Heart left ventricle (tissue), 16 donors: ENCODE measurements around the gene RAMP1. TPM values are rescaled to one million over a fixed set of nuclear protein-coding genes. Genes with fewer than 3 reads are reported as not detected.
A peak's percentile ranks its signal among the peaks of the same experiment; 100 is the strongest.

Experiments
- ATAC-seq, 4 donors: fragments of 200-7000 bp; cut with Tn5 transposase; one replicate each; pipeline ENCODE4 v1.9.1; 2020 to 2022; ENCODE audit warnings: moderate library complexity in 4 of 4, mild to moderate bottlenecking in 3 of 4, moderate number of reproducible peaks in 1 of 4
- DNase-seq, 5 donors: peaks; one replicate each; pipeline ENCODE4 v3.0.0-alpha.2; 2020
- H3K27ac ChIP-seq, 12 donors: fragments of 200-600 bp; sonication (generic) in 4 of 12; one replicate each; pipeline versions ENCODE4 v1.5.0 to v1.8.0; 2016 to 2022; ENCODE audit warnings: mild to moderate bottlenecking in 2 of 12
- H3K27me3 ChIP-seq, 9 donors: fragments of 200-600 bp; sonication (generic) in 2 of 9; one replicate each; pipeline versions ENCODE4 v1.5.1 to v1.8.0; 2016 to 2022; ENCODE audit warnings: mild to moderate bottlenecking in 3 of 9
- H3K36me3 ChIP-seq, 9 donors: fragments of 200-600 bp; sonication (generic) in 2 of 9; one replicate each; pipeline versions ENCODE4 v1.5.0 to v1.8.0; 2018 to 2022; ENCODE audit warnings: mild to moderate bottlenecking in 2 of 9
- H3K4me1 ChIP-seq, 12 donors: fragments of 200-600 bp; sonication (generic) in 4 of 12; one replicate each; pipeline versions ENCODE4 v1.5.0 to v1.8.0; 2016 to 2022; ENCODE audit warnings: mild to moderate bottlenecking in 3 of 12
- H3K4me3 ChIP-seq, 12 donors: fragments of 200-600 bp; sonication (generic) in 4 of 12; one replicate each; pipeline versions ENCODE4 v1.5.0 to v1.8.0; 2017 to 2022; ENCODE audit warnings: mild to moderate bottlenecking in 9 of 12, moderate library complexity in 4 of 12
- H3K9me3 ChIP-seq, 12 donors: fragments of 200-600 bp; sonication (generic) in 4 of 12; one replicate each; pipeline versions ENCODE4 v1.5.0 to v1.8.0; 2016 to 2022; ENCODE audit warnings: mild to moderate bottlenecking in 1 of 12
- CTCF ChIP-seq, 12 donors: fragments of 200-600 bp; sonication (generic) in 4 of 12; IDR thresholded peaks; one replicate each; pipeline versions ENCODE4 v1.5.0 to v1.8.0; 2018 to 2022; ENCODE audit warnings: antibody characterized with exemption in 12 of 12, mild to moderate bottlenecking in 5 of 12
- POLR2A ChIP-seq, 2 donors: fragments of 450-650 bp; IDR thresholded peaks; one replicate each; pipeline ENCODE4 v1.6.1; 2017; ENCODE audit warnings: antibody characterized with exemption in 2 of 2, mild to moderate bottlenecking in 2 of 2, moderate library complexity in 2 of 2
- WGBS, 4 donors: extraction: QIAGEN DNeasy Blood & Tissue Kit in 2 of 4; methylation state at CpG; one replicate each; pipeline versions ENCODE4 v1.1.5 to v1.1.7; 2013 to 2018; 5-methylcytosine and 5-hydroxymethylcytosine counted together
- intact Hi-C, 10 donors: fragments of 100-400 bp; cut with DNase I; formaldehyde crosslinking; loops; one replicate each; pipeline versions ENCODE4 v1.11.1 to v1.14.2; 2022
- polyA plus RNA-seq, 2 donors: library from polyadenylated mRNA; stranded (reverse); fragments of 200-250 nt; gene quantifications; one replicate each; pipeline ENCODE4 v1.2.3, GENCODE V29; 2013
- total RNA-seq, 9 donors: library from RNA; depleted of rRNA in 2 of 9; stranded (reverse); fragments of >200 nt in 2 of 9; fragmentation: NEBNext Ultra II Directional in 3 of 9; extraction: Animal tissue kit (Norgen Biotek cat#: 25700) in 3 of 9; gene quantifications; one replicate each; pipeline versions ENCODE4 v1.1.0 to v1.2.4, GENCODE V29; 2016 to 2023
- donor health status: ischemic (EF 13 %, LVEDD 7.1; RV severe dilation, severe dysfunction).
- donor health status: healthy with polysubstance abuse.
- donor health status: DM: no; HTN: yes; CAD: no.
- donor health status: DM: no; HTN: no; CAD: no.
- donor health status: ischemic (EF 25% LVEDD 6.9; RV normal size, moderate dysfunction).
- donor health status: ischemic (EF 25% LVEDD 5.7; RV mildly dilated, moderate dysfunction).
- donor health status: healthy.
- donor health status: DM: yes; HTN: yes; CAD: no.
- donor health status: ischemic (EF 35%, LVEDD 5.7; RV mildly dilated, moderate dysfunction).
- donor health status: nonischemic (EF 11% LVEDD 7.7; RV severe dilation, severe dysfunction).
- donor health status: DM: yes; HTN: yes; CAD: no.
- donor health status: PGD.
- donor health status: ischemic (EF 29% LVEDD 5.4; RV normal size, mild dysfunction).
- donor health status: nonischemic (EF 23%, LVEDD 6.1; RV moderate dilation, normal function).

Gene RAMP1
- total and polyA plus RNA-seq, 11 donors = 36.5 to 1,114 (median 201) TPM

- 68 to 79% (median 73%) methylated on average over 11 of the region's 11 CpGs for WGBS, 4 donors
- Histone ChIP-seq H3K36me3 (no peaks in the 10 kb centered on the region), H3K4me3 (no peak overlapping the region), H3K4me1 (peaks cover 0 to 20% (median 1%) of the 10 kb centered on the region in 12 donors), H3K27me3 (no peaks in the 10 kb centered on the region), H3K27ac (peak overlapping the region in 1 of 12 donors; percentile 24), H3K9me3 (no peaks in the 10 kb centered on the region)
- ATAC-seq = peak in 3 of 4 donors; percentile 60 to 95 (median 82)
- intact Hi-C loops = no loop called here
- TF ChIP-seq CTCF (IDR thresholded peaks at IDR 0.05) = no peak
- TF ChIP-seq POLR2A (IDR thresholded peaks at IDR 0.05) = no peak
- peak in 2 of 5 donors; percentile 46 to 65 for DNase-seq
Observed at GRCh38 chr2:237935740-237936452, 76.5 kb downstream of the RAMP1 start.

GRCh38 chr2:237939251-237939650, 79.8 kb downstream of the RAMP1 start:
- DNase-seq (no peak), ATAC-seq (no peak)
- TF ChIP-seq CTCF (IDR thresholded peaks at IDR 0.05) = no peak
- no peak for TF ChIP-seq POLR2A (IDR thresholded peaks at IDR 0.05)
- Histone ChIP-seq H3K36me3 (no peaks in the 10 kb centered on the region), H3K27ac (no peak overlapping the region), H3K27me3 (no peaks in the 10 kb centered on the region), H3K4me3 (no peak overlapping the region), H3K4me1 (peaks cover 0 to 33% (median 7%) of the 10 kb centered on the region in 12 donors), H3K9me3 (peaks cover 0 to 5% (median 1%) of the 10 kb centered on the region in 12 donors)
- intact Hi-C loops = no loop called here

- Histone ChIP-seq H3K27me3 (no peaks in the 10 kb centered on the region), H3K4me1 (peaks cover 0 to 27% (median 7%) of the 10 kb centered on the region in 12 donors), H3K36me3 (no peaks in the 10 kb centered on the region), H3K4me3 (no peak overlapping the region), H3K27ac (no peak overlapping the region), H3K9me3 (peaks cover 0 to 18% (median 4%) of the 10 kb centered on the region in 12 donors)
- DNase-seq = no peak
- ATAC-seq = no peak
- intact Hi-C loops = no loop called here
- TF ChIP-seq CTCF (IDR thresholded peaks at IDR 0.05) (no peak), POLR2A (IDR thresholded peaks at IDR 0.05) (no peak)
Observed at GRCh38 chr2:237940828-237941227, 81.4 kb downstream of the RAMP1 start.

GRCh38 chr2:237941239-237941638, 81.8 kb downstream of the RAMP1 start:
- Histone ChIP-seq H3K36me3 (no peaks in the 10 kb centered on the region), H3K27ac (peak overlapping the region in 4 of 12 donors; percentile 3 to 79 (median 70)), H3K9me3 (peaks cover 0 to 18% (median 4%) of the 10 kb centered on the region in 12 donors), H3K4me3 (no peak overlapping the region), H3K27me3 (no peaks in the 10 kb centered on the region), H3K4me1 (peaks cover 0 to 23% (median 6%) of the 10 kb centered on the region in 12 donors)
- DNase-seq (no peak), ATAC-seq (no peak)
- 48 to 88% (median 65%) methylated on average over 2 of the region's 2 CpGs for WGBS, 4 donors
- TF ChIP-seq CTCF (IDR thresholded peaks at IDR 0.05) (no peak), POLR2A (IDR thresholded peaks at IDR 0.05) (no peak)
- intact Hi-C loops = no loop called here
